ENCODE data around the gene HNRNPL.
A peak's percentile ranks its signal among the peaks of the same experiment; 100 is the strongest.
"Not testable (repeated sequence)": the region's sequence is repeated elsewhere in the genome, so short reads cannot be mapped to it uniquely, and the experiment has no call there.

HNRNPL gene

GRCh38 chr19:38869160-38869835 lies 19.5 kb upstream of the HNRNPL start:
- no peak for DNase-seq

- DNase-seq = no peak
Observed at GRCh38 chr19:38868551-38868950, 18.8 kb upstream of the HNRNPL start.

DNA sequence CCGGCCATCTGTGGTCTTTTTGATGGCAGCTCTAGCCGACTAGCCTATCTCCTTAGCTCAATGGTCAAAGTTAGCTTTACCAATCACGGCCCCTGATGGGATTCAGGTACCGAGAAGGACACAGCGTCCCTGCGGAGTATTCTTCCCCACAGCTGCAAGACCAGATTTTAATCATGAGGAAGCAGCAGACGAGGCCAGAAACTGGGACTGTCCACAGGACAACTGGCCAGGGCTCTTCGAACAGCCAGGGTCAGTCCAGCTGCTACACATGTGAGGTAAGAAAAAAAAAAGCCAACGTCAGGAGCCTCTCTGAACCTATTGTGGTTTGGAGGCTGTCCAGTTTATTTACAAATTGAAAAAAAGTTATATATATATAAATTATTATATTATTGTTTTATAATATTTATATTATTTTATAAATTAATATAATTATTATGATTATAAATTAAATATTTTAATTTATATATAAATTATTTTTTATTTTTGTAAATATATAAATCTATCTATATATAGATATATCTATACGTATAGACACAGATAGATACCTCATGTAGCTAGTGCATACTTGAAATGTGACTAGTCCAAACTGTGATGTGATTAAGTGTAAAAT lies 17.5 kb upstream of the HNRNPL start:
- no peak for DNase-seq

DNA sequence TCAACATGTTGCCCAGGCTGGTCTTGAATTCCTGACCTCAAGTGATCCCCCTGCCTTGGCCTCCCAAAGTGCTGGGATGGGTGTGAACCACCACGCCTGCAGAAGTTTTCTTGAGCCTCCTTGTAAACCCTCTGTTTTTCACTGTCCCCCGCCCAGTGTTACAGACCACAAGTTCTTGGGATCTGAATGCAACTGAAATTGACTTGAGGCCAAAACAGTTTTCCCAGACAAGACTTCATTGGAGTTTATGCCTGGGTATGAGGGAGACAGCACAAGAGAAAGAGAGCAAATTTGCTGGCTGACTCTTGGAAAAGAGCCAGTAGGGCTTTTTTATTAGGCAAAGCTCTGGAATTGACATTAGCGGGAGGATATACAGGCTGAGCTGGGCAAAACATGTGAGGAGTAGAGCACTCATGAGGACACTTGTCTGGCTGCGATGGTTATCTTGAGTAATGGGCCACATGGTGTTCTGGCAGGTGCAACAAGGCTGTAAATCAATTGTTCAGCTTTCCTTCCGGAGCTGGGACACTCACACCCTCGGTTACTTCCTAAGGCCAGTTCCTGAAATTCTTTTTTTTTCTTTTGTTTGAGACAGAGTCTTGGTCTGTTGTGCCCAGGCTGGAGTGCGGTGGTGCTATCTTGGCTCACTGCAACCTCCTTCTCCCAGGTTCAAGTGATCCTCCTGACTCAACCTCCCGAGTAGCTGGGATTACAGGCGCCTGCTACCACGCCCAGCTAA lies 12.7 kb upstream of the HNRNPL start:
- no peak for DNase-seq

GRCh38 chr19:38861368-38861767 lies 11.6 kb upstream of the HNRNPL start:
- no peak for DNase-seq

DNA sequence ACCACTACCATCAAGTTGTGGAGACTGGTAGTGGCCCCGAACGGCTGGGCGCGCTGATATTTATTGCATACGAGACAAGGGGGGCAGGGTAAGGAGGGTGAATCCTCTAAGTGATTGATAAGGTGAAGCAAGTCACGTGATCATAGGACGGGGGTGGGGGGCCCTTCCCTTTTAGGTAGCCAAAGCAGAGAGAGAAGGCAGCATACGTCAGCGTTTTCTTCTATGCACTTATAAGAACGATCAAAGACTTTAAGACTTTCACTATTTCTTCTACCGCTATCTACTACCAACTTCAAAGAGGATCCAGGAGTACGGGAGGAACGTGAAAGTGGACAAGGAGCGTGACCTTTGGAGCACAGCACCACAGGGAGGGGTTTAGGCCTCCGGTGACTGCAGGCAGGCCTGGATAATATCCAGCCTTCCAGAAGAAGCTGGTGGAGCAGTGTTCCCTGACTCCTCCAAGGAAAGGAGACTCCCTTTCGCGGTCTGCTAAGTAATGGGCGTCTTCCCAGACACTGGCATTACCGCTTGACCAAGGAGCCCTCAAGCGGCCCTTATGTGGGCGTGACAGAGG lies 9.9 kb upstream of the HNRNPL start:
- not testable (repeated sequence) for DNase-seq

GRCh38 chr19:38856813-38857212 lies 7.0 kb upstream of the HNRNPL start:
- no peak for DNase-seq

- DNase-seq = not testable (repeated sequence)
Observed at GRCh38 chr19:38855751-38856150, 6.0 kb upstream of the HNRNPL start.

DNA sequence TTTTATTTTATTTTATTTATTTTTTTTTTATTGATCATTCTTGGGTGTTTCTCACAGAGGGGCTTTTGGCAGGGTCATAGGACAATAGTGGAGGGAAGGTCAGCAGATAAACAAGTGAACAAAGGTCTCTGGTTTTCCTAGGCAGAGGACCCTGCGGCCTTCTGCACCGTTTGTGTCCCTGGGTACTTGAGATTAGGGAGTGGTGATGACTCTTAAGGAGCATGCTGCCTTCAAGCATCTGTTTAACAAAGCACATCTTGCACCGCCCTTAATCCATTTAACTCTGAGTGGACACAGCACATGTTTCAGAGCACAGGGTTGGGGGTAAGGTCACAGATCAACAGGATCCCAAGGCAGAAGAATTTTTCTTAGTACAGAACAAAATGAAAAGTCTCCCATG lies 5.2 kb upstream of the HNRNPL start:
- not testable (repeated sequence) for DNase-seq

DNA sequence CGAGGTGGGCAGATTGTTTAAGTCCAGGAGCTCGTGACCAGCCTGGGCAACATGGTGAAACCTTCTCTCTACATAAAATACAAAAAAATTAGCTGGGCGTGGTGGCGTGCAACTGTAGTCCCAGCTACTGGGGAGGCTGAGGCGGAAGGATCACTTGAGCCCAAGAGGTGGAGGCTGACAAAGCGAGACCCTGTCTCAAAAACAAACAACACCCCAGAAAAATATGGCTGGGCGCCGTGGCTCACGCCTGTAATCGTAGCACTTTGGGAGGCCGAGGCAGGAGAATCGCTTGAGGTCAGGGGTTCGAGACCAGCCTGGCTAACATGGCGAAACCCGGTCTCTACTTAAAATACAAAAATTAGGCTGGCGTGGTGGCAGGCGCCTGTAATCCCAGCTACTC lies 3.4 kb upstream of the HNRNPL start:
- DNase-seq = no peak

DNA sequence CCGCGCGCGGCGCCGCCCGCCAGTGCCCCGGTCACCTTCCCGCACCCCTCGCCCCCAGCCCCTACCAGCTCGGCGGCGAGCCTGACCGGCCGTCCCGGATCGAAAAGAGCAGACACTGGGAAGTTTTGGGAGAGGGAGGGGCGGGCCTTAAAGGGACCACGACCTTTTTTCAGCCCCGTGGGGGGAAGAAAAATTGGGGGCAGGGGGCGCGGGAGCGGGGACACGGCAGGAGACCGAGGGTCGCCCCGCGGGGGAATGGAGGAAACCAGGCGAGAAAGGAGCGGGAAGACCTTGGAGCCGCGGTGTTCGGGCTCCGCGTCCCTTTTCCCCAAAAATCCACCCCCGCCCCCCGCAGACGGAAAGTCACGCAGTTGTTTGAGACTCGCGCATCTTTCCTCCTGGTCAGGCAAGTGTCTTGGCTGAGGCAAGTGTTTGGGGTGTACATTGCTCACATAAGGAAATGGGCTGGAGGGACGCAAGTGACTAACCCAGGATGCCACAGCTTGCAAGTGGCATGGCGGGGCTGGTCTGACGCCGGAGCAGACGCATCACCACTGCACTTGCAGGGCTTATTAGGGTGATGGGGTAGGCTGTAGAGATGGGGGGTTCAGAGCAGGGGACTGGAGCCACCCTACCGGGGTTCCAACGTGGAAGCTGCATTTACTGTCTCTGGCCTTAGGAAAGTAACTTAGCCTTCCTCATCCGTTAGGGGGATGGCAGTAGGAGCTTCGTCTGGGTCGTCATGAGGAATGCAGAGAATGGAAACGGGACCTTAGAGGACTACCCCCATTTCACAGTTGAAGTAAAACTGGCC lies 2.7 kb upstream of the HNRNPL start:
- DNase-seq = peak; percentile 63

GRCh38 chr19:38851622-38852230 lies 1.9 kb upstream of the HNRNPL start:
- DNase-seq = peak; percentile 89

GRCh38 chr19:38850976-38851621 lies 1.3 kb upstream of the HNRNPL start:
- DNase-seq = peak; percentile 47

GRCh38 chr19:38850436-38850975 lies 720 bp upstream of the HNRNPL start:
- peak; percentile 97 for DNase-seq

DNA sequence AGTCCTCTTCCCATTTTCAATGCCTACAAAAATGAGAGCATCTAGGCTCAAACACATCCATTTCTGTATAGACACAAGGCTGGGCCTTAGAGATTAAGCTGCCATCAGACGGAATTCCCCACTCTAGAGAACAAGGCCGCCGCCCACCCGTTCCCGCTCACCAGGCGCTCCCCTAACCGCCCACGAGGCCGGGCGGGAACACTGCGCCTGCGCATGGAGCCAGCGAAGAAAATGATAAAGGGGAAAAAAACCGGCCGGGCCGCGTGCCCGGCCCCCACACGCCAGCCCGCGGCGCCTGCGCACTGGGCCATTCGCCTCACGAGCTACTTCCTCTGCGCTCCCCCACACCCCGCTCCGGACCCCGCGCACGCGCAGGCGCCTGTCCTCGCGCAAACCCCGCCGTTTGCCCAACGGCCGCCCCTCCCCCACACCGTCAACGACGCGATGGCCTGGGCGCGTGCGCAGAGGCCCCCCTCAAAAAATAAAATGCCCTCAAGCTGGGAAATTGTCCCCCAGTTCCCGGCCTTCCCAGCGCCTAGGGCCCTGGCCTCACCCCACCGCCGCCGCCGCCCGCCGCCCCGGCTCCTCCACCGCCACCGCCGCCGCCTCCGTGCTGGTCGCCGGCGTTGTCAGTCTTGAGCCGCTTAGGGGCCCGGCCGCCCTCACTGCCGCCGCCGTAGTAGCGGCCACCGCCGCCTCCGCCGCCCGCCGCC lies 483 bp downstream of the HNRNPL start:
- DNase-seq = peak; percentile 98

GRCh38 chr19:38848299-38849146 lies 1.3 kb downstream of the HNRNPL start:
- no peak for DNase-seq

- no peak for DNase-seq
Observed at GRCh38 chr19:38846097-38846496, 3.7 kb downstream of the HNRNPL start.

GRCh38 chr19:38845374-38846024 lies 4.3 kb downstream of the HNRNPL start:
- DNase-seq = no peak

GRCh38 chr19:38844093-38844686 lies 5.6 kb downstream of the HNRNPL start:
- no peak for DNase-seq
